ENCODE results near the gene KLHL35.

KLHL35 gene, protein sequence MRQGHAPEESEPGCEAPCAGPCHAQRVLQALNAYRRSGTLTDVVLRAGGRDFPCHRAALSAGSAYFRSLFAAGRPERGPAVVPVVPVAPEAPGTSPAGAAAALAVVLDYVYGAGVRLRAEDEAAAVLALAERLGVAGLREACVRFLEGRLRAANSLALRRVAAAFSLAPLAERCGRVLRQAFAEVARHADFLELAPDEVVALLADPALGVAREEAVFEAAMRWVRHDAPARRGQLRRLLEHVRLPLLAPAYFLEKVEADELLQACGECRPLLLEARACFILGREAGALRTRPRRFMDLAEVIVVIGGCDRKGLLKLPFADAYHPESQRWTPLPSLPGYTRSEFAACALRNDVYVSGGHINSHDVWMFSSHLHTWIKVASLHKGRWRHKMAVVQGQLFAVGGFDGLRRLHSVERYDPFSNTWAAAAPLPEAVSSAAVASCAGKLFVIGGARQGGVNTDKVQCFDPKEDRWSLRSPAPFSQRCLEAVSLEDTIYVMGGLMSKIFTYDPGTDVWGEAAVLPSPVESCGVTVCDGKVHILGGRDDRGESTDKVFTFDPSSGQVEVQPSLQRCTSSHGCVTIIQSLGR

DNA sequence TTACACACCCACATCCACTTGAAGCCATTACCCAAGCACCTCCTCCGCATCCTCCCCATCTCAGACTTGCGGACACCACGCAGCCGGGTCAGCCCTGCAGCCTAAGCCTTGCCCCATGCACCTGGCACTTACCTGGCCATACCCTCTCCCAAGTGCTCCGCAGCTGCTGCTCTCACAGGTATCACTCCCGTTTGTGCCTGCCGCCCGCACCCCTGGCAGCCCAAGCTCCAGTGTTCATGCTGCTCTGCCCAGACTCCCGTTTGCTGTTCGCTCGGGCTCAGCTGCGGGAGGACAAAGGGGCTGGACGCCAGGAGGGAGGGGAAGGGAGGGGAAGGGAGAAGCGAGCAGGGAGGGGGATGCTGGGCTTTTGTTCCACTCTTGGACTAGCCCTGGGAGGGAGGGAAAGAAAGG is at the start of gene KLHL35:
TSS of gene KLHL35 (minus strand) at position 293 of the 411 bp plus-strand sequence. CDS start 2,574 bp downstream, outside the sequence.
- DNase-seq (ENCODE audit: low read depth, low spot score): no peak

DNA sequence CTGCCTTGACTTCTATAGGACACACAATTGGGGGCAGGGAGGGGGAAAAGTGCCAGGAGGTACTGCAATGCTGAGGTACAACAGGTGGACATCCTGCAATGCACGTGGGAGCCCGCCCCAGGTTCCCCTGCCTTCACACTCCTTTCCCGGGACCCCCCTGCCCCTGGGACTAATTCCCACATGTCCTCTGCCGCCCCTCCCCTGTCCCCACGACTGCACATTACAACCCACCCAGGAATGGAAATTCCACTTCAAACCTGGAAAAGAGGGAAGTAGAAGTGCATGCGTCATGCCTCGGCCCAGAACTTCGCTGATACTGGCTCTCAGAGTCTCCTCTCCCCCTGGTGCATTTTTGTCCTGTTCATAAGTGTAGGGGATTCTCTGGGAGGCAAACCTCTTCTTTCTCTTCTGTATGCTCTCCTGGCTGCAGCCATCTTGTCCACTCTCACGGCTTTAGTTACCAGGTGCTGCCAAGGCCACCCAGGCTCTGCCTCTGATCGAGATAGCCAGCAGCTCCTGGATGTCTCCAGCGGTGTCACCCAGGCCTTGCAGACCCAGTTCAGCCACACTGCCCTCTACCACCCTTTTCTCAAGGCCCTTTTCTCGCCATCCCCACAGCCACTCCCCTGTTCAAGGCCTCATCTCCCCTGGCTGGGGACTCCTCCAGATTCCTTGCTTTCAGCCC is 49.1 kb upstream of the KLHL35 start:
- DNase-seq (ENCODE audit: low read depth, low spot score): no peak

DNA sequence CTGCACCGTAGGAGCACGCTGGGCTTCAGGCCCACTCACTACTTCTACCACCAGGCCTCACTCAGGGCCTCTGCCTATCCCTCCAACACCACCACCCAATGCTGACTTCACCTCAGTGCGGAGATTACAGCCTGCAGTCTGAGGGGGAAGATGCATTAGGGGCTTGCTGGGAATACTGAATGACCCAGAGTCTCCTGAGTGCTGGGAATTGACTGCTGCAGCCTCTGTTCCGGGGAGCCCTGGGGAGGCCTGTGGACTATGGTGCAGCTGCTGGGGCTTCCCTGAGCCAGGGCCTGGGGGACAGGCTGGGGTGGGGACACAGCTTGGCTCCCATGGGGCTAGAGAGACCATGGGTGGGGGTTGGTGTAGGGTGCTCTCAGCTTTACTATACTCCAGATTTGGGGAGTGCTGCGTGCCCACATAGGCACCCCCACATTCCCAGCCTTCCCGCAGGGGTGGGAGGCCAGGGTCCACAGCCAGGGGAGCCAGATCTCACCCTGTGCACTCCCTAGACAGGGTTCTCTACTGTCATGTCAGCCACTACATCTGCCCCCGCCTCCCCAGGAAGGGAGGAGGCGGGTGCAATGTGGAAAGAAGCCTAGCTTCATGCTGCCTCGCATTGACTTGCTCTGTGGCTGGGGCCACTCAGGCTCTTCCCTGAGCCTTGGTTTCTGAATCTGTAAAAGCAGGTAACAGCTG is 48.4 kb upstream of the KLHL35 start:
- DNase-seq (ENCODE audit: low read depth, low spot score): no peak

DNA sequence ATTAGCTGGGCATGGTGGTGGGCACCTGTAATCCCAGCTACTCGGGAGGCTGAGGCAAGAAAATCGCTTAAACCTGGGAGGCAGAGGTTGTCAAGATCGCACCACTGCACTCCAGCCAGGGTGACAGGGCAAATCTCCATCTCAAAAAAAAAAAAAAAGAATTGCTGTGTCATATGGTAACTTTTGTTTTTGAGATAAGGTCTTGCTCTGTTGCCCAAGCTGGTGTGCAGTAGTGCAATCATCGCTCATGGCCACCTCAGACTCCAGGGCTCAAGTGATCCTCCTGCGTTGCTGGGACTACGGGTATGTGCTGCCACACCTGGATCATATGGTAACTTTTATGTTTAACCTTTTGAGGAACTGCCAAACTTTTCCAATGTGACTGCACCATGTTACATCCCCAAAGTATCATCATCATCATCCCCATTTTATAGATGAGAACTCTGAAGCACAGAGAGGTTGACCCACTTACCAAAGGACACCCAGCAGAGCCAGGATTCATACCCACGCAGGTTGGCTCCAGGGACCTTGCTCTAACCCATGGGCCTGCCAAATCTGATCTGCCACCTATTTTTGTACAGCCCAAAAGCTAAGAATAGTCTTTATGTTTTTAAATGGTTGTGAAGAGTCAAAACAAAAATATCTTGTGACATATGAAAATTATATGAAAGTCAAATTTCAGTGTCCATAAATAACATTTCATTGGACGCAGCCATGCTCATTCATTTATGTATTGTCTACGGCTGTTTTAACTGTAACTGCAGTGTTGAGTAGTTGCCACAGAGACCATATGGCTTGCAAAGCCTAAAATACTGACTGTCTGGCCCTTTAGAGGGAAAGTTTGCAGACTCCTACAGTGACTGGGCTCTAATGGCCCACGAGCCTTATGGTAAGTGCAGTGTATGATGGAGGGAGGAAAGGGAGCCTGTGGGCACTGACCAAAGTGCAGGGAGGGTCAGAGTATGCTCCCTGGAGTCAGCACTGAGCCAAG is 47.5 kb upstream of the KLHL35 start:
- DNase-seq (ENCODE audit: low read depth, low spot score): no peak

DNA sequence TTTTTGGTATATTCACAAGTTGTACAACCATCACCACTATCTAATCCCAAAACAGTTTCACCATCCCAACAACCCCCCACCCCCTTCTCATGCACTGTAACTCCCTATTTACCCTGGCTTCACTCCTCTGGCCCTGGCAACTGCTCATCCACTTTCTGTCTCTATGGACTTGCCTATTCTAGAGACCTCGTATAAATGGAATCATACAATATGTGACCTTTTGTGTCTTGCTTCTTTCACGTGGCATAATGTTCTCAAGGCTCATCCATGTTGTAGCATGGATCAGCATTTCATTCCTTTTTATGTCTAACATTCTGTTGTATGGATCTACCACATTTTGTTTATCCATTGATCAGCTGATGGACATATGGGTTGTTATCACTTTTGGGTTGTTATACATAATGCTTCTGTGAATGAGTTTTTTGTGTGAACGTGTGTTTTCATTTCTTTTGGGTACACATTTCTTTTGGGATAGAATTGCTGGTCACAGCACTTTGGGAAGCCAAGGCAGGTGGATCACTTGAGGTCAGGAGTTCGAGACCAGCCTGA is 46.7 kb upstream of the KLHL35 start:
- no peak for DNase-seq (ENCODE audit: low read depth, low spot score)

DNA sequence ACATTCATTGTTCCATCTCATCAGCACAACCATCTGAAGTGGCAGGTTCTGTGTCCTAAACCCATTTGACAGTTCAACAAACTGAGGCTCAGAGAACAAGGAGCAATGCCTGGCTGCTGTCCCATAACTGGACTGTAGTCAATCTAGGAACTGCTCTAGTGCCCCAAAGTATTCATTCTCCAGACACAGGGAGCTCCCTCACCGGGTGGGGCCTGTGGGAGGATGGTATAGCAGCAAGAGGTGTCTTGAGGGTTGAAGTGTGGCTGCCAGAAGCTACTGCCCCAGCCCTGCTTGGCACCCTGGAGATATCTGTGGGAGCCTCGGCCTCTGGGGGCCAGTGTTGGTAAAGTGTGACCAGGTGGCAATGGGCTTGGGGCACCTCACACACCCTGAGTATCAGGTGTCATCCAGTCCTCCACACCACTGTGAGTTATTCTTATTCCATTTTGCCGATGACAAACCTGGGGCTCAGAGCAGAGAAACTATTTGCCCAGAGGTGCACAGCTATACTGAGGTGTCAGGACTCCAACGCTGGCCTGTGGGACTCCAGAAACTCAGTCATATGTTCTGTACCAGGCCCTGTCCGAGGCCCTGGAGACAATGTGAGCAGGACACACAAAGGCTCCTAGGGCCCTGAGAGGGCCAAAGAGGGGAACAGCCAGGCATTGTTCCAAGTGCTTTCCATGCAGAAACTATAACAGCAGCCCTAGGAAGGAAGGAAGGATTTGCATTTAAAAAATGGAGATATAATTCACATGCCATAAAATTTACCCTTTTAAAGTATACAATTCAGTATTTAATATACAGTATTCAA is 46.0 kb upstream of the KLHL35 start:
- no peak for DNase-seq (ENCODE audit: low read depth, low spot score)

DNA sequence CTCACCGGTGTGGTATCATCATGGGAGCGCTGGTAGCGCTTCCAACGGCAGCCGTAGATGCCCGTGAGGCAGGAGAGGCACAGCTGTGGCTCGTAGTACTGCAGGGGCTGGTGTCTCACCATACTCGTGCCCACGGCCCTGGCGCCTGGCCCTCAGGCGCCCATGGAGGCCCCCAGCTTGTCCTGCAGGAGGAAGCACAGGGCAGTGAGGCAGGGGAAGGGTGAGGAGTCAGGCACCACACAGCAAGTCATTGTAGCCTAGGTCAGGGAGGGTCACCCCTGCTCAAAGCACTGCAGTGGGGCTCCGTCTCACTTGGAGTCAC is 44.6 kb upstream of the KLHL35 start:
- DNase-seq (ENCODE audit: low read depth, low spot score): no peak

DNA sequence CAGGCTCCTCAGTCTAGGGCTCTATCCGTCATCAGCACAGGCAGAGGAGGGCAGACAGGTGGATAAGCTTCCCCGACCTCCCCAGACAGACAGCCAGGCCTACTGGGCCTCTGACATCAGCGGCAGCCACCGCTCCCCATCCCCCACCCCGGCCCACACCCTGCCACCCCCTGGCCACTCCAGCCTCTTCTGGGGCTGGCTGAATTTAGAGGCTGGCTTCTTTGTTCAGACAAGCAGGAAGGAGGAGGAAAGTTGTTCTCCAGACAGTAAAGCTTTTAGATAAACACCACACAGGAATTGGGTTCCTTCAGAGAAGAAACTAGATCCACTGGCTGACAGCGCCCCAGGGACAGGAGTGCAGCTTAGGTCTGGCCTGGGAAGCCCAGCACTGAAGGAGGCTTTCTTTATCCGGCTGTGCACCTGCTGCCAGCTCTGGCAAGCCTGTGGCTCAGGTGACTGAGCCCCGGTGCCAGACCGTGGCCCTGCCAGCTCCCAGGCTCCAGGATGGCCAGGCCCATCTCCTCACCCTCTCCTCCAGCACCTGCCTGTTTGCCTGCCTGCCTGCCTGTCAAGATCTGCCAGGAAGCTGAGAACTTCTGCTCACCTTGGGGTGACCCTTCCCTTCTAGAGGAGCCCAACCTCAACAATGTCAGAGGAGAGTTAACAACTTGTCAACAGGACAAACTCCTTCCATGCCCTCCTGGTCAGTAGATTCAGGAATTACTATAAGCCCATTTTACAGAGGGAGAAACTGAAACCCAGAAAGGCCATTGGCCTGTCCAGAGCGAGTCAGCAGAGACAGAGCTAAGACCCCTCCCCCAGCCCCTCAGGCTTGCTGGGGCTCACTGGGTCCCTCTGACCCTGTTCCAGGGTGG is 44.0 kb upstream of the KLHL35 start:
- DNase-seq (ENCODE audit: low read depth, low spot score): no peak

DNA sequence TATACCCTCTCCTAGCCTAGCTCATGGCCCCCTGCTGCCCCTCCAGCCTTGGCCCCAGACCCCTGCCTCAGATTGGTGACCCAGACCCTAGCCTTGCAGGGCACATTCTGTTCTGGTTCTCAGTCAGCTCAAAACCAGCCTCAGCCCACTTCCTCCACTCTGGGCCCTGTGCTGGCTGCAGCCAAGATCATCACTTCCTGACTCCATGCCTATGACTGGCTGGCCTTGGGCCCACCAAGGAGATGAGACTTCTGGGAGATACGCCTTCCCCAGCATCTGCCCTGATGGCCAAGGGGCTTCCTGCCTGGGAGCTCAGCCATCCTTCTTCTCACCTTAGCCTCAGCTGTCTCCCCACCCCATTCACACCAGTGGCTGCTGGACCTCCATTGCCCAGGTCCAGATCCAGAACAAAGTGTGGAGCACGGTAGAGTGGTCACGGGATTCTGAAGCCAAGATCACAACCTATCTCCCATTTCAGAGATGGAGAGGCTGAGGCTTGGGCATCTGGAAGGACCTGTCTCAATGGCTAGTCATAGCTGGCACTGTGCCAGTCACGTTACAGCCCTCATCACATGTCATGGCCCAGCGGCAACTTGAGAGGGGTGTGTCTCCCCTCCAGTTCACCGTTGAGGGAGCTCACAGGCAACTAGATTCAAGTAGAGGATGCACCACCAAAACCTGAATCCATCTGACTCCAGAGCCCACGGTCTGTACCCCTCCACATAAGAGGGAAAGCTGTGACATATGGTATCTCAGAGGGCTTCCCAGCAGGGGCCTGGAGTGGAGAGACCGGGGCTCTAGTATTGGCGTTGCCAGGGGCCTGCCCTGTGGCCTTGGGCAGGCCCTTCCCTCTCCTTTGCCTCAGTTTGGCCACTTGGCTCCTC is 43.0 kb upstream of the KLHL35 start:
- no peak for DNase-seq (ENCODE audit: low read depth, low spot score)

DNA sequence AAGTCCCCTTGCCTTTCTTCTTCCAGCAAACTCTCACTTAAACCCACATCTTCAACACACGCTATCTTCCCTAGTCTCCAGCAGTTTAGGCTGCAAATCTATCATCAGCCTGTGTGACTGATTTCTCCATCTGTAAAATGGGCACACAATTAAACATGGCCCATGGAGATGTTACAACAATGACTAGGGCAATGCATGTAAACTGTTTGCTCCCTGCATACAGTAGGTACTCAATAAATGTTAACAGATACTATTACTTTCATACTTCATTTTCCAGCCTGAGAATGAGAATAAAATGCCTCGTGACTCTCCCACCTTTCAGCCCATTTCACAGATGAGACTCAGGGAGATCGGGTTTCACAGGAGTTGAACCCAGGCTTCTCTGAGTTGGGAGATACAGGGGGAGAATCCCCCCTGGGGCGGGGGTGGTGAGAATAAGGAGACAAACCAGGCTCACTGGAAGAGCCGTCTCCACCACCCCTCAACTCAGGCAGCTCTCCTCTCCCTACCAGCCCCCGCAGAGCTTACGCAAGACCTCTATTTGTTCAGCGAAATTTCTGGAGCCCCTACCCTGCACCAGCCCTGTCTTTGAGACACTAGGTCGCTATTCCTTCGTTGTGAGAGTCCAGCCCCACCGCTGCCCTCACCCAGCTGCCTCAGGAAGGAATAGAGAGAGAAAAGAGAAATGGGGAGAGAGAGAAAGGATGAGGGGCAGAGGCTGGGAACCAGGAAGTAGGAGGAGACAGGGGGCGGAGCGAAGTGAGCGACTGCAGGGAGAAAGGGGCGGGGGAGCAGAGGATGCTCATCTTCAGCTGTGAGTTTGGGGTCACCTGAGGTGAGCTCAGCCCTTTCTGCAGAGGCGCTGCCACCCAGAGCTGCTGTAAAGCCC is 42.1 kb upstream of the KLHL35 start:
- DNase-seq (ENCODE audit: low read depth, low spot score): peak; percentile 52

DNA sequence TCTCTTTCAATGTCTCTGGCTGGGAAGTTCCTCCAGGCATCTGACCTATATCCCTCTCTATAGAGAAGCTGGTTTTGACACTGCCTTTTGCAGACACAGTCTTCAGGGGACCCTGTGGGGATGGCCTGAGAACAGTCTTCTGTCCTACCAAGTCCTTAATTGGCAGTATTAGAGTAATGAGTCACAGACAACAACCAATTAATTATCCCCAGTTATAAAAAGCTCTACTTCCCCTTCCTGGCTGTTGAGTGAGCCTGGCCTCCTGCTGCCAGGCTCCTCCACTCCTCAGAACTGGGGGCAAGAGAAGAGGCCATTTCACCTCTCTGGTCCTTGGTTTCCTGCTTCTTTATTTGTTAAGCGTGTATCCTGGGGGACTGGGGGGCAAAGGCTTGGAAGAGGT is 41.2 kb upstream of the KLHL35 start:
- DNase-seq (ENCODE audit: low read depth, low spot score): no peak

DNA sequence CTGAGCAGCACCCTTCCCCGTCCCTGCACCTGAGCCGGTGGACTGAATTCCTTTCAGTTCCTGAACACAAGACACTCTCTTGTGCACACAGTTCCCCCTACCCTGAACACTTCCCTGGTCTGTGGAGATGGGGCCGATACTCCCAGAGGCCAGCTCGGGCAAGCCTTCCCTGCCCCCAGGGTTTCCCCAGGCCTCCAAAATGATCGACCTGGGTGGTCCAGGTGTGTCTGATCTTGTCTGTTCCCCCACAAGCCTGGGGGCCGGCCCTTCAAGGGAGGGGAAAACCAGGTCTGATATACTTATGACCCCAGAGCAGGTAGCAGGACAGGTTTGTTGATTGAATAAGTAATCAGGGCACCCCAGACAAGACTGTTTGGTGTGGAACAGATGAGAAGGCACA is 40.7 kb upstream of the KLHL35 start:
- no peak for DNase-seq (ENCODE audit: low read depth, low spot score)

DNA sequence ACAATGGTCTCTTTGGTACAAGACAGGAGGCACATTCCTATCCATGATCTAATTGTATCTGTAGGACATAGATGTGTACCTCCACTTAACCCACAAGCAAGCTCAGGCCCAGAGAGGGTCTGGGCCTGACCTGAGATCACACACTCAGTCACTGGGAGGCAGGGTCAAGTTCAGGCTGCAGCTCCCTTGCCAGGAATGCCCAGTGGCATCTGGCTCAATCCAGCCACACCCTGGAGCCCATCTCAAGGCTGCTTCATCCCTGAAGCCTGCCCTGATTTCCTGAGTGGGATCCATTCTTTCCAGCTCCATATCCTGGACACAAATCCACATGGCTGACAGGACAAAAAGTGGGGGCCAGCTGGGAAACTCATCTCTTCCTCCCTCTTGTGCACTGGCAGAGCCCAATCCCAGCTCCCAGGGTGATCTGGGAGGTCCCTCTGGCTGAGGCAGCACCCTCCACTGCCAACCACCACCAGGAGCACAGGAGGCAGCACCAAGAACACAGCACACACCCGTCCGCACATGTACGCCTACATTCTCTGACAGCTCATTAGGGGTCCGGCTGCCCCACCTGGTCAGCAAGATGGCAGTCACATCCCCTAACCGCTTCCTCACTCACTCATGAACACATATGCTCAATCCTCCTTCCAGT is 39.2 kb upstream of the KLHL35 start:
- no peak for DNase-seq (ENCODE audit: low read depth, low spot score)

DNA sequence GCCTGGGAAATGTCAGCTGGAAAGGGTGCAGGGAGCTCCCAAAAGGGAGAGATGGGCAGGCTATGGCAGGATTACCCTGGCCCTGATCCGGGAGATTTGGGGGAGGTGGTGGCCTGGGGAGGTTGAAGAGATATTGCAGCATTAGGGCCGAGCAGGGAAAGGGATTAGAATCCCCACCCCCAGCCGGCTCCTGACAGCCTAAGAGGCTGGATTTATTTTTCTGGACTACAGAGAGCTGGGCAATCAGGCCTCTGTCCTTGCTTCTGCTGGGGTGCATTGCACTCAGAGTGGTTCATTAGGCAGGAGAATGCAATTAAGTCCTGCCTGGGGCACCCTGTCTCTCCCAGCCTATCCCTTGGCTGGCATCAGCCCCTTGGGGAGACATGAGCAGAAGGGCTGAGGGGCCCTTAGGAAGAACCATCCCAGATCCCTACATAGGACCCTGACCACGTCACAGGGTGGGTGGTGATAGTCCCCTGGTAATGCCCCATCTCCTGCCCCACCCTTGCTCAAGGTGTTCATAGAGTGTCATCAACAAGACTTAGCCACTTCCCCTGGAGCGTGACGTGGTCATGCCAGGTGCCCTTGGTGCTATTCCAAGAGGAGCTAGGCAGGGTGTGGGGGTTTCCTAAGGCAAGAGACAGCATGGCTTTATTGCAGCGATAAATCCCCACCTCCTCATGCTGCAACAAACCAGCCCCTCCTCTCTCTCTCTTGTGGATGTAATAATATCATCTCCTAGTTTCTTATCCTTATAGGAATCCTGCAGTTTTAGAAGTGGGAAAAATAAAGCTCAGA is 38.4 kb upstream of the KLHL35 start:
- DNase-seq (ENCODE audit: low read depth, low spot score): no peak

DNA sequence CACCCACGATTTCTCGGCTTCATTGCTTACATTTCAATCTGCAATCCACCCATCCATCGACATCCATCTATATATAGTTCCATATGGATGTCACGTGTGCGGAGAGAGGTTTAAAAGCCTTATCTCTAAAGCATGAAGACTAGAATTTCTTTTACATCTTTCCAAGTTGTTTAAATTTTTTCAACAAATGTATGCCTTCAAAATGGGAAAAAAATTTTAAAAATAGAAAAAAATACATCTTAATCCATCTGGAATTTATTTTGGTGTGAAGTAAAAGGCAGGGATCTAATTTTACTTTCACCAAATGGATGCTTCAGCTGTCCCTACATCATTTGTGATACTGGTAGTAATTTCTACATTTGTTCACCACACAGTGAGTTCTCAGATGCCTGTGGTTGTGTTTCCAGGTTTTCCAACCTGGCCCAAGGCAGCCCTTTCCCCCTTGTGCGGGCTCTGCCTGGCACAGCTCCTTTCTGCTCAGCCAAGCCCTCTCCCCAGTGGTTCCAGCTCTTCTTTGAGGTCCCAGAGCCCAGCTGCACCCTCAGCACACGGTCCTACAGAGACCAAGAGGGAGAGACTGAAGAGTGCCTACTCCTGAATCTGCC is 37.6 kb upstream of the KLHL35 start:
- DNase-seq (ENCODE audit: low read depth, low spot score): no peak
